Measurements from ENCODE around the gene STPG3.

Gene STPG3

DNA sequence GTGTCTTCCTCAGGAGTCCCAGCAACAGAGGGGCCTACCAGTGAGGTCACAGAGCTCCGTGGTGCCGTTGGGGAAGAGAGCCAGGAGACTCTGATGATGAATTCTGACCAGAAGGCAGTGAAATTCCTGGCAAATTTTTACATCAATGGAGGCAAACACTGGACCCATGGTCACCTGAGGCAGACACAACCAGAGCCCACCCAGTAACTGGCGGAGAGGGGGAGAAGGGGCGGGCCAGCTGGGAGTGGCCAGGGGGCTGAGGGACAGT, at the start of gene STPG3:
TSS of gene STPG3 (plus strand) at position 93 of the 268 bp plus-strand sequence. CDS start at position 94, 1 bp downstream.
- DNase-seq (ENCODE audit: low read depth): no peak

DNA sequence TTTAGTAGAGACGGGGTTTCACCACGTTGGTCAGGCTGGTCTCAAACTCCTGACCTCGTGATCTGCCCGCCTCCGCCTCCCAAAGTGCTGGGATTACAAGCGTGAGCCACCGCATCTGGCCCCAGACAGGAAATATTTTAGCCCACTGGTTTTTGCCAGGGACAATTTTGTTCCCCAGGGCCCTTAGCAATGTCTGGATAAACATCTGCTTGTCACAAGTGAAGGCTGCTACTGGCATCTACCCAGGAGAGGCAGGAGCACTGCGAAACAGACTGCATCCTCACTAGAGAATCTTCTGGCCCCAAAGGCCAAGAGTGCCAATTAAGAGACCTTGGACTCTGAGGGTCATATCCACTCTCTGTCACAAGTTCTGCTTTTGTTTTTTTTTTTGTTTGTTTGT, 48.1 kb upstream of the STPG3 start:
- no peak for DNase-seq (ENCODE audit: low read depth)

DNA sequence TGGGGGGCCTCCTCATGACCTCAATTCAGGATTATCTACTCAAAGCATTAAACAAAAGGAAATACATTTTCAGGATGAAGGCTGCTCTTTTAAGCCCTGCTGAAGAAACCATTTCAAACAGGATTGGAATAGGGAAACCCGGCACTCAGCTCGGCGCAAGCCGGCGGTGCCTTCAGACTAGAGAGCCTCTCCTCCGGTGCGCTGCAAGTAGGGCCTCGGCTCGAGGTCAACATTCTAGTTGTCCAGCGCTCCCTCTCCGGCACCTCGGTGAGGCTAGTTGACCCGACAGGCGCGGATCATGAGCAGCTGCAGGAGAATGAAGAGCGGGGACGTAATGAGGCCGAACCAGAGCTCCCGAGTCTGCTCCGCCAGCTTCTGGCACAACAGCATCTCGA, 46.4 kb upstream of the STPG3 start:
- no peak for DNase-seq (ENCODE audit: low read depth)

DNA sequence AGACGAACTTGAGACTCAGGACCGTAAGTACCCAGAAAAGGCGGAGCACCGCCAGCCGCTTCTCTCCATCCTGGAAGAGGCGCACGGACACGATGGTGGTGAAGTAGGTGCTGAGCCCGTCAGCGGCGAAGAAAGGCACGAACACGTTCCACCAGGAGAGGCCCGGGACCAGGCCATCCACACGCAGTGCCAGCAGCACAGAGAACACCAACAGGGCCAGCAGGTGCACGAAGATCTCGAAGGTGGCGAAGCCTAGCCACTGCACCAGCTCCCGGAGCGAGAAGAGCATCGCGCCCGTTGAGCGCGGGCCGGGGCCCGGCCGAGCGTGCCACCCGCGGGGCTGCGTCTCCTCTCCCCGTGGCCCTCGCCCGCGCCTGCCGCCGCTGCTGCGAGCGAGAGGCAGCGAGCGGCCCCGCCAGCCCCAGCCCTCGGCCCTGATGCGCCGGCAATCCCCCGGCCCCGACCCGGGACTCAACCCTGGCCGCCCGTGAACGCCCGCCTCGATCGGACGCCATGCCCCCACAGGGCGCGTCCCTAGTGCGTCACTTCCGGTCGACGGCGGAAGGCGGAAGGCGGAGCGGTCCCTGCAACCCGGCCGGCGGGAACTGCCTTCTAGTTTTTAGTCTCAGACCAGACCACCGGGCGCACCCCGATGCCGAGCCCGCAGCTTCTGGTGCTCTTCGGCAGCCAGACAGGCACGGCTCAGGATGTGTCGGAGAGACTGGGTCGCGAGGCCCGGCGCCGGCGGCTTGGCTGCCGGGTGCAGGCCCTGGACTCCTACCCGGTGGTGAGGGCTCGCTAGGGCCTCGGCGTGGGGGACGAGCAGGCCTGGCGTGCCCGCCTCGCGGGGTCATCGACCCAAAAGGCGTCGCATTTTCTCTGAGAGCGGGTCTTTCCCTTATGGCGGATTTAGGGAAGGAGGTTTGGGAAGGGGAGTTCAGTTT, 45.7 kb upstream of the STPG3 start, which contains the start of the genes NDOR1 and TMEM203:
TSS of gene NDOR1 (plus strand) at position 575 of the 944 bp plus-strand sequence. CDS start at position 653, 78 bp downstream.
TSS of gene TMEM203 (minus strand) at position 523 of the 944 bp plus-strand sequence. CDS start at position 289, 234 bp downstream.
- peak; percentile 28 for DNase-seq (ENCODE audit: low read depth)

DNA sequence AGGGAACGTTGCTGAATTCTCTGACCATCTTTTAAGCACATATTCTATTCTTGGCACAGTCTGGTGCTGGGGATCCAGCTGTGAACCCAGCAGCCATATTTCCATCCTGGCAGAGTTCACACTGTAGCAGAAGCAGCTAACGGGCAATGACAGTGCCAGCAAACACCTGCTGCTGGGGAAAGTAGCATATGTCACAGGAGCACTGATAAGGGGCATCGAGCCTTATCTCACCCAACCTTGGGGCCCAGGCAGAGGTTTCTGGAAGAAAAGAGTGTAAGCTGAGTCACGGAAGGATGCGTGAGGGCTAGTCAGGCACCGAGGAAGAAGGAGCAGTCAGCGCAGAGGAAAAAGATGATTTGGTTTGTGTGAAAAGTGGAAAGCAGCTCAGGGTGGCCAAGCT, 44.5 kb upstream of the STPG3 start:
- no peak for DNase-seq (ENCODE audit: low read depth)

DNA sequence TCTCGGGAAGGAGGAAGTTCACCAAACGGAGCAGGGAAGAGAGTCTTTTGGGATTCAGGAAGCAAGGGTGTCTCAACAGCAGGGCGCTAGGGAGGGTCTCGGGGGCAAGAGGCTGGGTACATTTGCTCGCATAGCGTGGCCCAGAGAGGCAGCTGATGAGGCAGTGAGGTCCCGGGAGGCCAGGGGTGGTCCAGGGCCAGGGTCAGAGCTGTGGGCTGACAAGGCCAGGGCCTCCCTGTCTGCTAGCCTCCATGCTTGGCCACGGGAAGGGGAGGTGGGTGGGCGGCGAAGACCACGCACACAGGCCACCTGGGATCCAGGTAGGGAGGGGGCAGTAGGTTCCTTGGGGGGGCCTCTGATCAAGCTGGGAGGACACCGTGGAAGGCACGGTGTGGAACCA, 39.6 kb upstream of the STPG3 start:
- no peak for DNase-seq (ENCODE audit: low read depth)

DNA sequence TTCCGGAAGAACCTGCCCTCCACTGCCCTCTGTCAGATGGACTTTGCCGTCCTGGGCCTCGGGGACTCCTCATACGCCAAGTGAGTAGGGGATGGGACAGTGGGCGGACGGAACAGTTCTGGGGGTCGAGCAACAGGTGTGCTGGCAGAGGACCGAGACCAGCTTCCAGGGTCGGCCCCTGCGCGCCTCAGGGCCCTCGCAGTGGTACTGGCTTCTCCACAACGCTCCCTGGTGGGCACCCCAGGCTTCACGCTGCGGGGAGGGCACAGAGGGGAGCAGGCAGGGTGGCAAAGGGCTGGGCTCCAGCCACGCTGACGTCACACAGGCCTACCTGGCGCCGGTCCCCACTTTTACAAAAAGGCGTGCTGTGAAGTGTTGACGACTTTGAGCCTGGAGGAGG, 38.6 kb upstream of the STPG3 start:
- no peak for DNase-seq (ENCODE audit: low read depth)

DNA sequence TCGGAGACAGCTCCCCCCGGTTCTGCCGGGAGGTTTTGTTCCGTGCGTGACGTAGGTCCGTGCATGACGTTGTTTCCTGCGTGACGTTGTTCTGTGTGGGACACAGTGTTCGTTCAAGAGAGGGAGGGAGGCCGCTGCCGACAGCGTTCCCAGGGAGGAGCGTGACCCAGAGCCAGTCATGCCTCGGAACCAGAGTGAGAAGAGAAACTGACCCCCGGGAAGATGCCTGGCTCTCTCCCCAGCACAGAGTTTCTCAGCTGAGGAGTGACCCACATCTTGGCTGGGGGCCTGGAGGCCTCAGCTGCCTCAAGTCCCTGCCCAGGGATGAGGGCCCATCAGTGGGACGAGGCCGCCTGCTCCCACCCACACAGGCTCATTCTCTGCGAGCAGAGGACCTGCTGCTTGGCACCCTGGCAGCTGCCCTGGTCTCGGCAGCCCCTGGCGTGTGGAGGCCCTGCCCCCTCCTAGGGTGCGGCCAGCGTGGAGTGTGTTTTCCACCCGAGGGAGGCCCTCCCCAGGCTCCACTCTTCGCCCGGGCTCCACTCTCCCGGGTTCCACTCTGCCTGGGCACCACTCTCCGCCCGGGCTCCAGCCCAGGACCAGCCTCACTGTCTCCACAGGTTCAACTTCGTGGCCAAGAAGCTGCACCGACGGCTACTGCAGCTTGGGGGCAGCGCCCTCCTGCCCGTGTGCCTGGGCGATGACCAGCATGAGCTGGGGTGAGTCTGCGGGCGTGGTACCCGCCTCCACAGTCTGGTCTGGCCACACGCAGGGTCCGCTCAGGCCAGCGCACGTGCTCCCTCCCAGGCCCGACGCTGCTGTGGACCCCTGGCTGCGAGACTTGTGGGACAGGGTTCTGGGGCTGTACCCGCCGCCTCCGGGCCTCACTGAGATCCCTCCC, 37.7 kb upstream of the STPG3 start:
- DNase-seq (ENCODE audit: low read depth): no peak

DNA sequence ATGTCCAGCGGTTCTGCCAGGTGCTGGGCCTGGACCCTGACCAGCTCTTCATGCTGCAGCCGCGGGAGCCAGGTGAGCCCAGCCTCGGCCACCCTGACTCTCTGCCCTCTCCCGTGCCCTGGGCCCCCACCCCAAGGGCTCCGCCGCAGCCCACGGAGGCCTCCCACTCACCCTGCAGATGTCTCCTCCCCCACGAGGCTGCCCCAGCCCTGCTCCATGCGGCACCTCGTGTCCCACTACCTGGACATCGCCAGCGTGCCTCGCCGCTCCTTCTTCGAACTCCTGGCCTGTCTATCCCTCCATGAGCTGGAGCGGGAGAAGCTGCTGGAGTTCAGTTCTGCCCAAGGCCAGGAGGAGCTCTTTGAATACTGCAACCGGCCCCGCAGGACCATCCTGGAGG, 36.5 kb upstream of the STPG3 start:
- no peak for DNase-seq (ENCODE audit: low read depth)

DNA sequence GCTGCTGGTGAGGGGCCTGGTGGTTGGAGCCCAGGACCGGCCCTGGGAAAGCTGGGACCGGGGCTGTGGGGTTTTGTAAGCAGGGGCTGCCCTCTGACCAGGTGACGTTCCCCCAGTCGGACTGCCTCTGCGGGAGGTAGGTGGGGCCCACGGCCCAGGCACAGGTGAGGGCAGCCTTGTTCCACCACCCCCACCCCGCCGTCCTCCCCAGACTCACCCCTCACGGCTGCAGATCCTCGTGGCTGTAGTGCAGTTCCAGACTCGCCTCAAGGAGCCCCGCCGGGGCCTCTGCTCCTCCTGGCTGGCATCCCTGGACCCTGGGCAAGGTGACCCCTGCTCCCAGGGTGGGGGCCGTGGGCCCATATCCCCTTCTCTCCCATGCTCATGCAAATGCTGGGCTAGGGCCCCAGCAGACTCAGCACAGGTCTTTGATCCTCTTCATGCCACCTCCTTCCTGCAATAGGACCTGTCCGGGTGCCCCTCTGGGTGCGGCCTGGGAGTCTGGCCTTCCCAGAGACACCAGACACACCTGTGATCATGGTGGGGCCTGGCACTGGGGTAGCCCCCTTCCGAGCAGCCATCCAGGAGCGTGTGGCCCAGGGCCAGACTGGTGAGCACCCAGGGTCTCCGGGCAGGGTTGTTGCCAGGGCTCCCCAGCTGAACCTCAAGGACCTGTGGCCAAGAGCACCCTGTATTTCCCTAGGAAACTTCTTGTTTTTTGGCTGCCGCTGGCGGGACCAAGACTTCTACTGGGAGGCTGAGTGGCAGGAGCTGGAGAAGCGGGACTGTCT, 35.7 kb upstream of the STPG3 start:
- no peak for DNase-seq (ENCODE audit: low read depth)

DNA sequence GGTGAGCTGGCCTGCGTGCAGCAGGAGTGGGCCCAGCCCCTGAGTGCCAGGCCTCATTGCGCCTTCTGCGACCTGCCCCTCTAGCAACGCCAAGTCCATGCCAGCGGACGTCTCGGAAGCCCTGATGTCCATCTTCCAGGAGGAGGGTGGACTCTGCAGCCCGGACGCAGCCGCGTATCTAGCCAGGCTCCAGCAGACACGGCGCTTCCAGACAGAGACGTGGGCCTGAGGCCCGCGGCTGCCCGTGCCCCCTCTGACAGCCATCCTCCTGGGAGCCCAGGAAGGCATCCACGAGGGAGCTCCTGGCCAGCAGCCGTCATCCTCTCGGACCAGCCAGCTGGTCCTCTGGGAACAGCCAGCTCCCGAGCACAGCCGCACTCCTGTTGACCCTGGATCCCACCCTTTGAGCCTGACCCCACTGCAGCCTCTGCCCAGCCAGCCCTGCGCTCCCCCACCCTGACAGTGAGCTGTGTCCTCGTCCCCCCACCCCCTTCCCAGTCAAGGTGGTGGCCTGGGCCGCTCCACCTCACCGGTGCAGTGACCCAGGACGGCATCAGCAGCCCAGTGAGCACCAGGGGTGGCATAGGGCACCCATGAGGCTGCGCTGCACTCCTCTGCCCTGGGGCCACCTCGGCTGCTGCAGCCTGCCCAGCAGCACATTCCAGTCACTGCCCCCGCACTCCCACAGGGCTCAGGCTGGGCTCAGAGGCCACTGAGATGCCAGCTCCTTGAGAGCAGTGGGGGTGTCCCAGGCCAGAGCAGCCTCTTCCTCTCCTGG, 34.7 kb upstream of the STPG3 start:
- no peak for DNase-seq (ENCODE audit: low read depth)

DNA sequence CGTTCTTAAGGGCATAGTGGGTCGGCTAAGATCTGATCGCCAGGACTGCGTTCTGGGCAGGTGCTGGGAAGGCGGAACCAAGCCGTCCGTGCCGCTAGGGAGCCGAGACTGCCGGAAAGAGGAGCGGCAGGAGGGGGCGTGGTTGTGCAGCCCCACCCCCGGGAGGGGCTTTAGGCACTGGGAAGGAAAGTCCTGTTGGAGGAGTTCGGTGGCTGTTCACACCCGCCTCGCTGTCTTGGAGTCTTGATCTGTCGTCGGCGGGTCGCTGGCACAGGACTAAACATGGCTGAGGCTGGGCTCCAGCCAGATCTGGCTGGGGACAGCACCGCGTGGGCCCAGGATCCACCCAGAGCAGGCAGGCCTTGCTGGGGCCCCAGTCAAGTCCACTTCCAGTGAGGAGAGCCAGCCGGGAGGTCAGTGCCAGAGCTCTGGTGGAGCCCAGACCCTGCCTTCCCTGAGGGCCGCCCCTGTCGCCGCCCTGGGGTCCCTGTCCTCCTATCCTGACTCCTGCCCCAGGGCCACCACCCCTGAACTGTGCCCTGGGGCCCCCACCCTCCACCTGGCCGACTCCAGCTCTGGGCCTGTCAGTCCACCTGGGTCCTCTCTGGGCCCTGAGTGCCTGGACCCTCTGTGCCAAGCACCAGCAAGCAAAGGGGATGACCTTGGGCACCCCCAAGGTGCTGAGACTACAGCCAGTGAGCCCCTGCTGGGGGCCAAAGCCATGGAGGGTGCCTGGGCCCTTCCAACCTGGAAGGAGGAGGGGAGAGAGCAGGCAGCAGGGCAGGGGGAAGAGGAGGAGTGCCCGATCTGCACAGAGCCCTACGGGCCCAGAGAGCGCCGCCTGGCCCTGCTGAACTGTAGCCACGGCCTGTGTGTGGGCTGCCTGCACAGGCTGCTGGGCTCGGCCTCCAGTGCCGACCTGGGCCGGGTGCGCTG, 33.5 kb upstream of the STPG3 start:
- DNase-seq (ENCODE audit: low read depth): no peak

DNA sequence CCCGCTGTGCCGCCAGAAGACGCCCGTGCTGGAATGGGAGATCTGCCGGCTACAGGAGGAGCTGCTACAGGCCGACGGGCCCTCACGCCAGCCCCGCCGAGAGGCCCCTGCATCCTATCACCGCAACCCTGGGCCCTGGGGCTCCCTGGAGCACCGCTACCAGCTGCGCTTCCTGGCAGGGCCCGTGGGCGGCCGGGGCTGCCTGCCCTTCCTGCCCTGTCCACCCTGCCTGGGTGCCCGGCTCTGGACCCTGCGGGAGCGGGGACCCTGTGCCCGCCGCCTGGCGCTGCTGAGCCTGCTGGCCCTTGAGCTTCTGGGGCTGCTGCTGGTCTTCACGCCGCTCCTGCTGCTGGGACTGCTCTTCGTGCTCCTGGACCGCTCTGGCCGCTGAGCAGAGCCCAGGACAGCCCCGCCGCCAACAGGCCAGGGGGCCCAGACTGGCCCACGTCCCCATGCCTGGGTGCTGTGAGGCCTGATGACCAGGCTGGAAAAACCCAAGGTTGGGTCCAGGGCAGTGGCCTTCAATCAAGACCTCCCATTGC, 32.8 kb upstream of the STPG3 start:
- no peak for DNase-seq (ENCODE audit: low read depth)

DNA sequence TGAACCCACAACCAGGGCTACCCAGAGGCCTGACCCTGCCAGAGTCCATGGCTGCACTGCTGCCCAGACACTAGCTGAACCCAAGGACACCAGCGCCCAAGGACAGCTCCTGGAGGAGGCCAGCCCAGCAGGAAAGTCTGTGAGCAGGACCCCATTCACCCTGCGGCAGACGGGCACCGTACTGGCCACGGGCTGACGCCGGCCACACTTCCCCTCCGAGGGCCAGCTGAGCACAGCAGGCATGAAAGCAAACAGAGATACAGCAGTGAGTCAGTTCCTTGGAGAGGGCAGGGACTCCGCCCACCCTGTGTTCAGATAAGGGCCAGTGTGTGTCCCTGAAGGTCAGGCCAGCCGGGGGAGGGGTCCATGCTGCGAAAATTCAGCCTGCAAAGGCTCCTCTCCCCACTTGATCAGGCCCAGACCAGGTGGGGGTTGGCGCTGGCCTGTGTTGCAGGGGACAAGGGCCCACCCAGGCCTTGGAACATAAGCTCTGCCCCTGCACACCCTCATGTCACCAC, 32.3 kb upstream of the STPG3 start:
- DNase-seq (ENCODE audit: low read depth): no peak

DNA sequence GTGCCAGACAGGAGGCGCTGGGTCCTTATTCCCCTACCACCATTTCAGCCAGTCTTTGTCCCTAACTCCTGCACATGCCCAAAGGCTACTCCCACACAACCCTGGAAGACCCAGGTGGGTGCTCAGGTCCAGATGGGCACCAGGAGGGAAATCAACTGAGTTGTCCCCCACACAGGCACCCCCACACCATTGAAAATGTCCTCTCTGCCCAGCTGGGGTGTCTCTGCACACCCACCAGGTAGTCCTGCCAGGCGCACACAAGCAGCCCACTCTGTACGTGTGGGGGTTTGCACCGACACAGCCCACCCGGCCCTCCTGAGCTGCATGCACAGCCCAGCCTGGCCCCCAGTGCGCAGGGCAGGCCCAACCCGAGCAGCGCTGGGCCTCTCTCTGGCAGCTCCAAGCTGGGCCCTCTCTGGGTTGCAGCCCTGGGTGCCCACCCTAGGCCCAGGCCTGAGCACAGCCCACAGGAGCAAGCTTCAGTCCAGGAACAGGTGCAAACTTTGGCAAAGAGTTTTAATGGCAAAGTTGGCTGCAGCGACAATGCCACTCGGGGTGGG, 31.2 kb upstream of the STPG3 start:
- DNase-seq (ENCODE audit: low read depth): no peak

DNA sequence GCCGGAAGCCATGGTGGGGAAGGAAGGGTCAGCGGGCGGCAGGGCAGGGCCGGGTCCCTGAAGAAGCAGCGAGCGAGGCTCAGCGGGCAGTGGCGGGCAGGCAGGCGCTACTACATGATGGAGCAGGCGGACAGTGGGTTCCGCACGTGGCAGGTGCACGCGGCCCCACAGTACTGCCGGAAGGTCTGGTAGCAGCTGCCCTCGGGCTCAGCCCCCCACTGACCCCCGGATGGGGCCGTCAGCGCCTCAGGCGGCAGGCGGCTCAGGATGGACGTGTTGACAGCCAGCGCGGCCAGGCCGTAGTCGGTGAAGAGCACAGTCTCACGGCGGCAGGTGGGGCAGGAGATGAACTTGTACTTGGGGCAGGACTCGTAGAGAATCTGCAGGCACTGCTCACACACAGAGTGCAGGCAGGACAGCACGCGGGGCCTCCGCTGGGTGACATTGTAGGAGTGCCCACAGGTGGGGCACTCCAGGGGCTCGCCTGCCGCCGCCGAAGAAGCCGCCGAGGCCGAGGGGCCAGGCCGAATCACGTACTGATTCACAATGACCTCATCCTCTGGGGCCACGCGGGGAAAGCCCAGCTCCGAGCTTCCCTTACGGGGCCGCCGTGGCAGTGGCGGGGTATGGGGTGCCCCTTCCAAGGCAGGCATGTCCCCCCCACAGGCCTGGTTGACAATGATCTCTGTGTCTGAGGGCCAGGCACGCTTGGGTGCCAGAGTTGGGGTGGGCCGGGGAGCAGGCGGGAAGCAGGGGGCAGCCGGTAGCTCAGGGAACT, 30.6 kb upstream of the STPG3 start:
- DNase-seq (ENCODE audit: low read depth): no peak

DNA sequence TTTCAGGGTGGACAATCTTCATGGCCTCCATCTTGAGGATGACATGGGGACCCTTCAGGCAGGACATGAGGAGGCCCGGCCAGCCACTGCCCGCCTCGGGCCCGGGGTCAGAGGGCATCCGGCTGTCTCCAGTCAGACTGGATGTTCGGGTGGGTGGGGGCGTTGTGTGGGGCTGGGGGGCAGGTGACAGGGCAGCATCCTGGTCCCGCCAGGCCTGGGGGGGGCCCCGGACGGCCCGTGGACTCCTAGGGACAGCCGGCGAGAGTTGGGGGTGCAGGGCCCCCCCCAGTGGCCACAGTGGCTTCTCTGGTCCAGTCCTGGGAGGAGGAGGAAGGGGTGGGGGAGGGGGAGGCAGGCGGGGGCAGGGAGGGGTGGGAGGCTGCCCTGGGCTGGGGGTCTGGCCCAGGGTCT, 30.0 kb upstream of the STPG3 start:
- DNase-seq (ENCODE audit: low read depth): no peak

DNA sequence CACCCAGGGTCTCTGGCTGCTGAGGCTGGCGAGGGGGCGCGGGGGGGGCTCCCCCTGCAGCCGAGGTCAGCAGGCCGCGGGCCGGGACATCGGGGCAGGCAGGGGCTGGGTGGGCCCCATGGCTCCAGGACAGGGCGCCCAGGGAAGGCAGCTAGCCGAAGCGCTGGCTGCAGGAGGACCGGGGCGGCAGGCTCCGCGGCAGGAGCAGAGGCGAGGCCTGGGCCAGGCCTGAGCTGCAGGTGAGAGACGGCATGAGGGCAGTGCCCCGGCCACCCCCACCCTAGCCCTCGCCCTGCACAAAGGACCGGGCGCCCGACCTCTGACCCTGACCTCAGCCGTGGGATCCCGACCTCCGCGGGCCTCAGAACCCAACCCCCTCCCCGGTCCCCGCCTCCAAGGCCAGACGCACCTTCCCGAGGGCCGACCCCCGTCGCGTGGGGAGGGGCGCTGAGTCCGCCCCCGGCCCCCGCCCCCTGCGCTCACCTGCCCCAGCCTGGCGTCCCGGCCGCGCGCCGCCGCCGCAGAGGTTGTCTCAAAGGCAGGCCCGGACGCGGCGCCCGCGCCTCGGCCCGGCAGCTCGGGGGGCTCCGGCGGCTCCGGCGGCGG, 29.5 kb upstream of the STPG3 start:
- no peak for DNase-seq (ENCODE audit: low read depth)

Measured in fibroblast of the conjunctiva (primary cell).